ENCODE results near the gene COMMD10.

The COMMD10 gene

GRCh38 chr5:116137544-116138378, 52.9 kb downstream of the COMMD10 start:
- H3K36me3 ChIP-seq, result no peaks in the 10 kb centered on the region
- H3K27me3 ChIP-seq, result no peaks in the 10 kb centered on the region
- no peak overlapping the region for H3K9ac ChIP-seq
- no peak overlapping the region for H3K4me2 ChIP-seq
- no peak overlapping the region for H3K4me3 ChIP-seq
- no peak for TF ChIP-seq Cebpa-rat (IDR thresholded peaks at IDR 0.05)
- no peak overlapping the region for H3K27ac ChIP-seq
- no peaks in the 10 kb centered on the region for H3K4me1 ChIP-seq
- no peaks in the 10 kb centered on the region for H4K20me1 ChIP-seq
- H3K9me3 ChIP-seq, result no peaks in the 10 kb centered on the region

GRCh38 chr5:116142495-116142894, 57.7 kb downstream of the COMMD10 start:
- no peaks in the 10 kb centered on the region for H3K9me3 ChIP-seq
- no peaks in the 10 kb centered on the region for H3K36me3 ChIP-seq
- no peak overlapping the region for H3K27ac ChIP-seq
- no peak overlapping the region for H3K4me2 ChIP-seq
- no peak overlapping the region for H3K4me3 ChIP-seq
- H3K9ac ChIP-seq, result no peak overlapping the region
- TF ChIP-seq Cebpa-rat (IDR thresholded peaks at IDR 0.05), result no peak
- H3K4me1 ChIP-seq, result peaks cover 6% of the 10 kb centered on the region
- H3K27me3 ChIP-seq, result no peaks in the 10 kb centered on the region
- H4K20me1 ChIP-seq, result no peaks in the 10 kb centered on the region

GRCh38 chr5:116144103-116144502, 59.3 kb downstream of the COMMD10 start:
- Histone ChIP-seq H3K4me2 (no peak overlapping the region), H3K27me3 (no peaks in the 10 kb centered on the region), H3K9me3 (no peaks in the 10 kb centered on the region), H3K27ac (no peak overlapping the region), H3K36me3 (no peaks in the 10 kb centered on the region), H3K4me3 (no peak overlapping the region), H3K4me1 (peaks cover 6% of the 10 kb centered on the region), H3K9ac (no peak overlapping the region), H4K20me1 (no peaks in the 10 kb centered on the region)
- TF ChIP-seq Cebpa-rat (IDR thresholded peaks at IDR 0.05), result no peak

GRCh38 chr5:116144991-116145390, 60.2 kb downstream of the COMMD10 start:
- no peak overlapping the region for H3K4me3 ChIP-seq
- H3K27me3 ChIP-seq, result no peaks in the 10 kb centered on the region
- TF ChIP-seq Cebpa-rat (IDR thresholded peaks at IDR 0.05), result no peak
- H4K20me1 ChIP-seq, result no peaks in the 10 kb centered on the region
- H3K9ac ChIP-seq, result no peak overlapping the region
- H3K27ac ChIP-seq, result no peak overlapping the region
- H3K36me3 ChIP-seq, result no peaks in the 10 kb centered on the region
- H3K9me3 ChIP-seq, result no peaks in the 10 kb centered on the region
- H3K4me2 ChIP-seq, result no peak overlapping the region
- H3K4me1 ChIP-seq, result peaks cover 6% of the 10 kb centered on the region

GRCh38 chr5:116145416-116145815, 60.6 kb downstream of the COMMD10 start:
- Histone ChIP-seq H3K9ac (no peak overlapping the region), H3K4me3 (no peak overlapping the region), H3K36me3 (no peaks in the 10 kb centered on the region), H3K4me1 (peaks cover 6% of the 10 kb centered on the region), H3K9me3 (no peaks in the 10 kb centered on the region), H3K27ac (no peak overlapping the region), H3K27me3 (no peaks in the 10 kb centered on the region), H3K4me2 (no peak overlapping the region), H4K20me1 (no peaks in the 10 kb centered on the region)
- no peak for TF ChIP-seq Cebpa-rat (IDR thresholded peaks at IDR 0.05)

- H3K27me3 ChIP-seq, result no peaks in the 10 kb centered on the region
- no peaks in the 10 kb centered on the region for H3K9me3 ChIP-seq
- H3K4me3 ChIP-seq, result no peak overlapping the region
- no peak overlapping the region for H3K9ac ChIP-seq
- H3K27ac ChIP-seq, result no peak overlapping the region
- TF ChIP-seq Cebpa-rat (IDR thresholded peaks at IDR 0.05), result no peak
- H3K4me1 ChIP-seq, result no peaks in the 10 kb centered on the region
- 0 out of 2 replicates have a peak, but pooled peaks cover 6% of the 10 kb centered on the region for H4K20me1 ChIP-seq
- no peaks in the 10 kb centered on the region for H3K36me3 ChIP-seq
- no peak overlapping the region for H3K4me2 ChIP-seq
These were observed 67.3 kb downstream of the COMMD10 start for GRCh38 chr5:116152169-116152568.

- H3K9me3 ChIP-seq, result no peaks in the 10 kb centered on the region
- H4K20me1 ChIP-seq, result 0 out of 2 replicates have a peak, but pooled peaks cover 6% of the 10 kb centered on the region
- no peak overlapping the region for H3K27ac ChIP-seq
- H3K4me3 ChIP-seq, result no peak overlapping the region
- H3K4me1 ChIP-seq, result no peaks in the 10 kb centered on the region
- no peak overlapping the region for H3K9ac ChIP-seq
- no peaks in the 10 kb centered on the region for H3K36me3 ChIP-seq
- no peak for TF ChIP-seq Cebpa-rat (IDR thresholded peaks at IDR 0.05)
- H3K4me2 ChIP-seq, result no peak overlapping the region
- H3K27me3 ChIP-seq, result no peaks in the 10 kb centered on the region
These were observed 68.9 kb downstream of the COMMD10 start for GRCh38 chr5:116153687-116154174.

GRCh38 chr5:116154252-116154651, 69.4 kb downstream of the COMMD10 start:
- Histone ChIP-seq H3K27ac (no peak overlapping the region), H3K27me3 (no peaks in the 10 kb centered on the region), H3K4me3 (no peak overlapping the region), H3K9me3 (no peaks in the 10 kb centered on the region), H4K20me1 (0 out of 2 replicates have a peak, but pooled peaks cover 11% of the 10 kb centered on the region), H3K4me2 (no peak overlapping the region), H3K9ac (no peak overlapping the region), H3K36me3 (no peaks in the 10 kb centered on the region), H3K4me1 (no peaks in the 10 kb centered on the region)
- TF ChIP-seq Cebpa-rat (IDR thresholded peaks at IDR 0.05), result no peak

- Histone ChIP-seq H3K4me1 (no peaks in the 10 kb centered on the region), H3K27ac (no peak overlapping the region), H3K4me3 (no peak overlapping the region), H3K27me3 (no peaks in the 10 kb centered on the region), H4K20me1 (0 out of 2 replicates have a peak, but pooled peaks cover 12% of the 10 kb centered on the region), H3K4me2 (no peak overlapping the region), H3K36me3 (no peaks in the 10 kb centered on the region), H3K9me3 (no peaks in the 10 kb centered on the region), H3K9ac (no peak overlapping the region)
- TF ChIP-seq Cebpa-rat (IDR thresholded peaks at IDR 0.05), result no peak
These were observed 70.1 kb downstream of the COMMD10 start for GRCh38 chr5:116154931-116155330.

GRCh38 chr5:116157902-116158301, 73.1 kb downstream of the COMMD10 start:
- Histone ChIP-seq H3K9me3 (no peaks in the 10 kb centered on the region), H3K4me2 (no peak overlapping the region), H3K4me3 (no peak overlapping the region), H3K27ac (no peak overlapping the region), H3K4me1 (no peaks in the 10 kb centered on the region), H3K9ac (no peak overlapping the region), H3K36me3 (no peaks in the 10 kb centered on the region), H3K27me3 (no peaks in the 10 kb centered on the region), H4K20me1 (0 out of 2 replicates have a peak, but pooled peaks cover 12% of the 10 kb centered on the region)
- no peak for TF ChIP-seq Cebpa-rat (IDR thresholded peaks at IDR 0.05)

All from BLaER1 (cell line).